NCI-H748 (cell line): Measurements from ENCODE around the gene FBXO11.
"Not testable (repeated sequence)": the region's sequence is repeated elsewhere in the genome, so short reads cannot be mapped to it uniquely, and the experiment has no call there.

Experiments used
- DNase-seq: peaks from one replicate; lab custom pipeline; 2025; ENCODE audit not compliant: unreplicated experiment; lab: John Stamatoyannopoulos, UW

Gene FBXO11

DNA sequence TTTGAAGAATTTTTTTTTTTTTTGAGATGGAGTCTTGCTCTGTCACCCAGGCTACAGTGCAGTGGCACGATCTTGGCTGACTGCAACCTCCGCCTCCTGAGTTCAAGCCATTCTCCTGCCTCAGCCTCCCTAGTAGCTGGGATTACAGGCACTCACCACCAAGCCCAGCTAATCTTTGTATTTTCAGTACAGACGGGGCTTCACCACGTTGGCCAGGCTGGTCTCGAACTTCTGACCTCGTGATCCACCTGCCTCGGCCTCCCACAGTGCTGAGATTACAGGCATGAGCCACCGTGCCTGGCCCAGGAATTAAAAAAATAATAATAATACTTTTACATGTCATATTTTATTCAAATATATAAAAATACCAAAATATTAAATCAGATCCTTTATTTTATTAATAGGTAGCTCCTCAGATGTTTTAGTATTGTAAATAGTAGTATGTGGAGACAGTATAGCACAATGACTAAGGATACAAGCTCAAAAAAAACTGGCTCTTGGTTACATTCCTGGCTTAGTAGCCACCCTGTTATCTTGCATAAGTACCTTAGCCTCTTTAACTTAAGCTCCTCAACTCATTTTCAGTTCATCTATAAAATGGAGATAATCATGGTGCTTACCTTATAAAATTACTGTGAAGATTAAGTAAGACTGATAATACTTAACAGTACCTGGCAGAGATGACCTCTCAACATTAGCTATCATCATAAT is 53.1 kb downstream of the FBXO11 start:
- not testable (repeated sequence) for DNase-seq

DNA sequence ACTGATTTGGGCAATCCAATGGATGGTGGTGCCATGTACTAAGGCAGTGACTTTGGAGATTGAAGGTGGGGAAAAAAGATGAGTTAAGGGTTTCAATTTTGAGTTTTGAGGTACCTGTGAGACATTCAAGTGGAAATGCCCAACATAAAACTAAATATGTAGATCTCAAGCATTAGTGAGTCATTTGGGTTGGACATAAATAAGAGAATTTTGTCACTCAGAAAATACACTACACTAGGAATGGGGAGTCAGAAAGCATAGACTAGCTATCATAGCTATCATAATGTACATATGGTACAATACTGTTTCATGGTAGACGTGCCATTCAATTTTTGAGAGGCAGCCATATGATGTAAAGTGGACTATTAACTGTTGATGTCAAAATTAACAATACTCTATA is 56.1 kb downstream of the FBXO11 start:
- no peak for DNase-seq

DNA sequence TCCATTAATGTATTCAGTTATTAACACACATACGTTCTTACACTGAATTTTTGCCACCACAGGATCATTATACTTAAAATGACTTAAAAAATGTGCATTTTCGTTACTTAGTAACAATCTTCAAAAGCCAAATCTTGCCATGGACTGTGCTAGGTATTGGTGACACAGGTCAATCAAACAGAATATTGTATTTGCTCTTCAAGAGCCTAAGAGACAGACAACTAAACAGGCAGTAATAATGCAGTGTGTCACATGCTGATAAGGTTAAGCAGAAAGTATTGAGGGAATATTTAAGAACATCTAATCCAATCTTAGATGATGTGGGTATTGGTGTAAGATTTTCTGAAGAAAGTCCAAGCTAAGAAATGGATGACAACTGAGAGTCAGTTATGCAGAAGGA is 56.9 kb downstream of the FBXO11 start:
- DNase-seq: no peak

DNA sequence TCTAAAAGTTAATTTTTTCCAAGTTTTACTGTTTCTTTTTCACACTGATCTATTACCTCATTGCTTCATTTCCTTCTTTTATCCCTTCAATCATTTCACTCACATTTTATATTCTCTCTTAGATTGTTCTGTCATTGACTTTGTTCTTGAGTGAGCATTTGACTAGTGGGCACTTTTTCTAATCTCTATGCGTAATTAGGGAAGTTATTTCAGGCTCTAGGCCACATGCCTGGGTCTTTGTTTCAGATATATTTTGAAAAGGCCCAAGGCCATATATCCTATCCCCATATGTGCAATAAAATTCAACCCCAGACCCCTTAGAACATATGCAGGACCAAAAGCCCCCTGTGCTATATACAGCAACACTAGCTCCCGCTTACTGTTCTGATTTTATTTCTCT is 62.1 kb downstream of the FBXO11 start:
- no peak for DNase-seq

DNA sequence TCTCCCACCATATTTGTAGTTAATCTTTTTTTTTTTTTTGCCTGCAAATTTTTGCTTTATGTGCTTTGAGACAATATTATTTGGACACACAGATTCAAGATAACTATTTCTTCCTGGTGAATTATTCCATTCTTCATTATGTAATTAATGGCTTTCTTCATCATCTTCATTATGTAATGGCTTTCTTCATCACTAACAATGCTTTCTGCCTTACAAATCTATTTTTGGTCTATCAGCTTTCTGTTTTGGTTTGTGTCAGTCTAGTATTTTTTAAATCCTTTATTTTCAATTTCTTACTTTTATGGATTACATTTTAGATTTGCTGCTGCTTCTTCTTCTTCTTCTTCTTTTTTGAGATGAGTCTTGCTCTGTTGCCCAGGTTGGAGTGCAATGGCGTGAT is 62.9 kb downstream of the FBXO11 start:
- DNase-seq: no peak

DNA sequence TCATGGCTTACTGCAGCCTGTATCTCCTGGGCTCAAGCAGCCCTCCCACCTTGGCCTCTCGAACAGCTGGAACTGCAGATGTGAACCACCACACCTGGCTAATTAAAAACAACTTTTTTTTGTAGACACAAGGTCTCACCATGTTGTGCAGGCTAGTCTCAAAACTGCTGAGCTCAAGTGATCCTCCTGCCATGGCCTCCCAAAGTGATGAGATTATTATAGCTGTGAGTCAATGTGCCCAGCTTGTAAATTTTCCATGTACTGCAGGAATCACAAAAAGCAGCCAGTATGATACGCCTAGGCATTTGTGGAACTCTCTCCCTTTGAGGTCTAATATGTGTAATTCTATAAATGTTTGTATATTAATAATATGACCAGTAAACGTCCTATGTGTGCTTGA is 63.5 kb downstream of the FBXO11 start:
- no peak for DNase-seq

DNA sequence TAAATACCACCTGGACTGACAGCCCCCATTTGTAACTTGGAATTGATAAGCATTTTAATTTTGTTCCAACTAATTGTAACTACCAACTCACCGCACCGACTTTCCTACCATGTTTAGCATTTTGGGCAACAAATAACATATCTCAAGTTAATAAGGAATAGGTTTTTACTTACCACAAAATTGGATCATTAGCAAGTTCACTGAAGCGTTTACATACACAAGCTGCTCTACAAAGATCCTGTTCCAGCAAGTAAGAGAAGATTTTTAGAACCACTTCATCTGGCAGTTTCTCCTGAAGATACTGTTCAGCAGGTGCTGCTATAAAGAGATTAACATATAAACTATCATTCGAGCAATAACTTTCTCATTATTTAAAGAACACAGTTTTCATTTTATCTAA is 67.6 kb downstream of the FBXO11 start:
- DNase-seq: no peak

DNA sequence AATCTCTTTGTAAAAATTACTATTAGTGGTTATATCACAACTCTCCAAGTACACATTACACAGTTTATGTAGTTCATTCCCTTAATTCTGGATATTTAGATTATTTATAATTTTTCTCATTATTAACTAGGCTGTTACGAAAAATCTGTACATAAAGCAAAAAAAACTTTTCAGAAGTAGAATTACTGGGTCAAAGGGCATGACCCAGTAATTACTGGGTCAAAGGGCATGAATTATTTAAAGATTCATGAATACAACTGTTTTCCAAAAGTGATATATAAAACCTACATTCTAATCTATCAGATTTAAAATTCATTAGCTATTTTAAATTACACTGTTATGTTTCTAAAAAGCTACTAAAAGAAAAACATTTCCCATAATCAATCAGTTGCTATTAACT is 68.0 kb downstream of the FBXO11 start:
- no peak for DNase-seq

DNA sequence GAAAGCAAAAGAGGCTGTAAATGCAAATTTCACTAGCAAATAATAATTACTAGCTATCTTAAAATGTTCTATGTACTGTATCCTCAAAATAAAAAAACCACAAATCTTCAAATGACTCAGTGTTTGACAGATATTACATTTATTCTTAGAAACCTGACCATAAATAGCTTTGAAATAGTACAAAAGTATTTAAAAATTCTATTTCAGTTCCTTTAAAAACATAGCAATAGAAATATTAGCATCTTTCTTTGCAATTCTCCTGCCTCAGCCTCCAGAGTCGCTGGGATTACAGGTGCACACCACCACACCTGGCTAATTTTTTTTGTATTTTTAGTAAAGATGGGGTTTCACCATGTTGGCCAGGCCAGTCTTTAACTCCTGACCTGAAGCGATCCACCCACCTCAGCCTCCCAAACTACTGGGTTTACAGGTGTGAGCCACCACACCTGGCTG is 72.8 kb downstream of the FBXO11 start:
- DNase-seq: no peak

DNA sequence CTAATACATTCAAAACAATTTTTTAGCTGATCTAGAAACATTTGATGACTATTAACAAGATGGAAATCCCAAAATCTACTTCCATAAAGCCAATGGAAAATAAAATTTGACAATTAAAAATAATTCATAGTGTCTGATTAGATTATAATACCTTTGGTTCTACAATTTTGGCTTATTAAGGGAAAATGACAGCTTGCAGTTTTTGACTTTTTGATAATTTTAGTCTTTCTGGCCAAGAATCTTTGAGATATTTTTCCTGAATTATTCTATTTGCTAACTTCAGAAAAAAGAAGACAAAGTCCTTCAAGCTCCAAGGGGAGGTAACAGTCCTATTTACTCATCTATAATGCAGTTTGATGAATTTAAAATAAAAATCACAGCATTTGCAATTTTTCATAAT is 83.8 kb downstream of the FBXO11 start:
- no peak for DNase-seq

DNA sequence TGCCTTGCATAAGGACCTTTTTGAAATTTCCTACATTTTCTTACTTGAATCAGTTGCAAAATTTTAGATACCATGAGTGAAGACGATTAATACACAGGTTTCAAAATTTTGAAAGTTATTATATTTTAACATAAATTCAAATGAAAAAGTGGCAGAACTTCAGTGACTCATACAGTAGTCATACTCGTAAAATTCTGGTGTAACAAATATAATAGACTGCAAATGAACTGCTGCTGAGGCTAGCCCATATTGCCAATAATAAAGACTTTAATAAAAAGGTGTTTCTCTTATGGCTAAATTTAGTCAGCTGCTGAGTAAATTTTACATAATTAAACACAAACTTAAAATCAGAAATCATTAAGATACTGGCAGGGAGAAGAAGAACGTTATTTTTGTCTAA is 86.5 kb downstream of the FBXO11 start:
- DNase-seq: no peak

DNA sequence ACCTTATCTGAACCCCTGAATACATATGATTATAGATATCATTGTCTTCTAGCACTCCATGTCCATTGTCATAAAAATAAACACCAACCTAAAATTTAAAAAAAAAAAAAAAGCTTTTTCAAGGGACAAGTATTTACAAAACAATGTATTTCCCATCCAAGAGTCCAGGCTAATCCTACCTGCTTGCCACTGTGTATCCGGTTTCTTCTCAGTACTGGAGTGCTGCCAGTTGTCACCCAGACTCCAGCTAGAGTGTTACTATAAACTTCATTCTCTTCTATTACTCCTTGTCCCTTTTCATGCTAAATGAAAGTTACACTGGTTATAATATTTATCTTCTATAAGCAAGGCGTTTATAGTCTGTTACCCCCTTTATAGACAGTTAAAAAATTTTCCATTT is 87.5 kb downstream of the FBXO11 start:
- DNase-seq: no peak

DNA sequence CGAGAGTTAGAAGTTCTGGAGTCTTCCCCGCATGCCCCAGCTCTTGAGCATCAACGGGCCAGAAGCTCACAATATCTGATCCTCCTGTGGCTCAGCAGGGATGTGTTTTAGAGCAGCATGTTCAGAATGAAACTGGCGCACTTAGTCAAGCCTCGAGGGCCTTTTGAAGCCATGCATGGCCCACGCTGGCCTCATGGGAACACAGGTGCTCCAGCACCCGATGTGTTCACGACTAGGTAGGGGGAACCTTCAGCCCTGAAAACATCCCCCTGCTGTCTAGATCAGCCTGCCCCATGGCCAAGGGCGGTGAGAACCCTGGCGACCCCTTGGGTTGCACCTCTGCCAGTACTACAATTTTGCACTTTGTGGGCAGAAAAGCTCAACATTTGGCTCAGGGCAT is 90.5 kb downstream of the FBXO11 start:
- DNase-seq: no peak

DNA sequence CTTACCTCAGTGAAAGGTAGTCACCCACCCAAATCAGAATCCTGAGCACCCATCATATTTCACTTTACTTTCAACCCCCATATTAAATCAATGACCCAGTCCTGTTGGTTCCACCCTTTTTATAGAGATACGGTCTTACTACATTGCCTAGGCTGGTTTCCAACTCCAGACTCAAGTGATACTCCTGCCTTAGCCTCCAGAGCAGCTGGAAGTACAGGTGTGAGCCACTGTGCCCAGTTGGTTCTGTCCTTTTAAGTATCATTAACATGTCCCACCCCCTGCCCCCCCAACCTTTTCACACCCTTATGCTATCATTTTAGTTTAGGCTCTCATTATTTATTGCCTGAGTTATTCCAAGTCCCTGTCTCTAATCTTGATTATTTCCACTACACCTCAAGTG is 94.6 kb downstream of the FBXO11 start:
- no peak for DNase-seq

DNA sequence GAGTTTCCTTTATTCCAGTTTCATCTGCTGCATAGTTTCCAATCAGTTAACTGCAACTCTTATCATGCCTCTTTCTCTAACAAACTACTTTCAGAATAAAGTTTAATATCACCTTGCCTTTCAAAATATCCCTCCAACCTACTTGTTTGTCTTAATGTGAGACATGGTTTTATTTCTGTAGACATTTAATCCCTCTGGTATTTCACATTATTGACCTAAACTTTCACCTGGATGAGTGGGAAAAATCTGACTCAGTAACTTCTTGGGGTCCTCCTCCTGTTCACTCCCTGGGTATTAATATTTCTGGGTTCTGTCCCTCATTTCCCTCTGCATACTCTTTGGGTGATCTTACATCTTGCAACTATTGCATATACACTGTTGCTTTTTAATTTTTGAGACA is 95.4 kb downstream of the FBXO11 start:
- DNase-seq: no peak

DNA sequence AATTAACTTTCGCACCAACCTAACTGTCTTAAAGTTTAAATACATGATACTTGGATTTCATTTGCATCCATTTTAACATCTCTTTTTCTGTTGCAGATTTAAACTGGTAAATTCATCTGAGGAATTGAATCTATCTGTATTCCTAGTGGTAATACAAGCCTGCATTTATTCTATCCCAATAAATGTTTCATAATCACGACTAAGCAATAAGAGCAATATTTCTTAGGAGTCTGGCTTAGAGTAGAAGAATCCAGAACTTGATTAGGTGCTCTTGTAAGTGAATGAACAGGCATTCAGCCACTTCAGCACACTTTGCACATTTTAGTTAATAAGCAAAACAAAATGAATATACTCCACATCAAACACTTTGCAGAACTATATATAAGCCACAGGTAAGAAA is 96.4 kb downstream of the FBXO11 start:
- DNase-seq: no peak

DNA sequence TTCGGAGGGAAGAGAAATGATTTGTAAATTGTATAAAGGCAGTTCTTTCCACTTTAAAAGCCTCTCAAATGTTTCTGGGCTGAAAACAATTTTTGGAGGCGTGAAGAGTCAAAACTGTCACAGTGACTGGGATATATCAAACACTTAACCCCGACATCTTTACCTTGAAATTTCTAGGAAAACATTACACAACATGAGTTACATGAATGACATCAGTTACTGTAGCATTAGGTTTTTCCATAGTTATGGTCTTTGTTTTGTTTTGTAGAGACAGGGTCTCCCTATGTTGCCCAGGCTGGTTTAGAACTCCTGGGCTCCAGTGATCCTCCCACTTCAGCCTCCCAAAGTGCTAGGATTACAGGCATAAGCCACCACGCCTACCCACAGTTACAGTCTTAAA is 97.7 kb downstream of the FBXO11 start:
- no peak for DNase-seq

DNA sequence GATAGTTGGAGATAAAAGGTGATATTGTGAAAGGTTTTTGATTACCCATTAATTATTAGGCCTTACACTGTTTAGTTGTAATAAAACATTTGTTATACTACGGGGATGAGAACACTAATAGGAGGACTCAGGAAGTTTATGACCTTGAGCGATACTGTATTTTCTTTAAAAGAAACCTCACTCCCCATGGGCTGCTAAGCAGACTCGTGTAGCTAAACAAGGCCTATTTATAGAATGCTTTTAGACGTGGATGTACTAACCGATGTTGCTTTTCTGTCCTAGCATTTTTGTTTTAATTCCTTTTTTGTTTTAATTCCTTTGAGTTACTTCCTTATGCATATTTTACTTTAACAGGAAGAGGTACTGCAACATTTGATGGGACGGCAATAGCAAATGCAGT is 100.4 kb downstream of the FBXO11 start:
- DNase-seq: no peak

DNA sequence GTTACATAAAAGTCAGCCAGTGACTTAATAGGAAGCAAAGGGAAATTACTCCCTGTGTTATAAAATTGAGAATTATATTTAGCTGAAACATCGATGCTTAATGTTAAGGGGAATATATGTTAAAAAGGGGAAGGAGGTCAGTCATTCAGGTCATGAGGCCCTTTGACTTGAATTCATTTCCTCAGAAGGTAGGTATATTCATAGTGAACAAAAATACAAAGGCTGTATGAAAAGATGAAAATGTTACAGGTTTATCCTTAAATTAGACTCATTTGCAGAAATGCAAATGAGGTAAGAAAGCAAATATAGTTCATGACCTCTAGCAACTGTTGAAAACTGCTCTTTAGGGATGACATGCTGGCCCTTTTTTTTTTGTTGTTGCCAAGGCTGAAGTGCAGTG is 102.5 kb downstream of the FBXO11 start:
- no peak for DNase-seq

DNA sequence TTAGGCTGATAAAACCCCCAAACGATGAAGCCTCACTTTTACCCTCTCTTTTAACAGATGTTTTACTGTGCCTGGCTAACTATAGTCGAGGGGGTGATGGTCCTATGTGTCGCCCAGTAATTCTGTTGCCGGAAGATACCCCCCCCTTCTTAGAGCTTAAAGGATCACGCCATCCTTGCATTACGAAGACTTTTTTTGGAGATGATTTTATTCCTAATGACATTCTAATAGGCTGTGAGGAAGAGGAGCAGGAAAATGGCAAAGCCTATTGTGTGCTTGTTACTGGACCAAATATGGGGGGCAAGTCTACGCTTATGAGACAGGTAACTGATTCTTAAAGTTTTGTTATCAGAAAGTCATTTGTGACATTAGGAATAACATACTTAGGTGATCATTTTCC is 102.9 kb downstream of the FBXO11 start:
- DNase-seq: no peak

DNA sequence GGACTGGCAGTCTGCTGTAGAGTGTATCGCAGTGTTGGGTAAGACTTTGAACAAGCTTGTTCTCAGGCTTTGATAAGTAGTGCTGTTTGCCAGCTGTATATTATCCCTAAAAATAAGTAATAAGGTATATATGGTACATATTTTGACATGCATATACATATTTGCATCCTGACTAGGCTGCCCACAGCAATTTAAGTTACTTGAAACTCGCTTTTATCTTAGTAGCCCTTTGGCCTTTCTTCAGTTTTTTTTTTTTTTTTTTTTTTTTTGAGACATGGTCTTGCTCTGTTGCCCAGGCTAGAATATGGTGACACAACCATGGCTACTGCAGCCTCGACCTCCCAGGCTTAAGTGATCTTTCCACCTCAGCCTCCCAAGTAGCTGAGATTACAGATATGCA is 105.2 kb downstream of the FBXO11 start:
- no peak for DNase-seq

DNA sequence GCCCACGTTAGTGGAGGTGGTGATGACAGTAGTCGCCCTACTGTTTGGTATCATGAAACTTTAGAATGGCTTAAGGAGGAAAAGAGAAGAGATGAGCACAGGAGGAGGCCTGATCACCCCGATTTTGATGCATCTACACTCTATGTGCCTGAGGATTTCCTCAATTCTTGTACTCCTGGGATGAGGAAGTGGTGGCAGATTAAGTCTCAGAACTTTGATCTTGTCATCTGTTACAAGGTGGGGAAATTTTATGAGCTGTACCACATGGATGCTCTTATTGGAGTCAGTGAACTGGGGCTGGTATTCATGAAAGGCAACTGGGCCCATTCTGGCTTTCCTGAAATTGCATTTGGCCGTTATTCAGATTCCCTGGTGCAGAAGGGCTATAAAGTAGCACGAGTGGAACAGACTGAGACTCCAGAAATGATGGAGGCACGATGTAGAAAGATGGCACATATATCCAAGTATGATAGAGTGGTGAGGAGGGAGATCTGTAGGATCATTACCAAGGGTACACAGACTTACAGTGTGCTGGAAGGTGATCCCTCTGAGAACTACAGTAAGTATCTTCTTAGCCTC is 107.2 kb downstream of the FBXO11 start:
- DNase-seq: no peak

DNA sequence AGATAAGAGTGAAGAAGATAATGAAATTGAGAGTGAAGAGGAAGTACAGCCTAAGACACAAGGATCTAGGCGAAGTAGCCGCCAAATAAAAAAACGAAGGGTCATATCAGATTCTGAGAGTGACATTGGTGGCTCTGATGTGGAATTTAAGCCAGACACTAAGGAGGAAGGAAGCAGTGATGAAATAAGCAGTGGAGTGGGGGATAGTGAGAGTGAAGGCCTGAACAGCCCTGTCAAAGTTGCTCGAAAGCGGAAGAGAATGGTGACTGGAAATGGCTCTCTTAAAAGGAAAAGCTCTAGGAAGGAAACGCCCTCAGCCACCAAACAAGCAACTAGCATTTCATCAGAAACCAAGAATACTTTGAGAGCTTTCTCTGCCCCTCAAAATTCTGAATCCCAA is 107.7 kb downstream of the FBXO11 start:
- no peak for DNase-seq
